GM12878 (cell line): ENCODE results near the gene TTC33. TPM values are rescaled to one million over a fixed set of nuclear protein-coding genes. Genes with fewer than 3 reads are reported as not detected.

Experiments
- ATAC-seq: fragments of 200-7000 bp; cut with Tn5 transposase; 3 replicates; pipeline ENCODE4 v1.9.1; 2020; ENCODE audit warnings: mild to moderate bottlenecking, moderate library complexity
- BruUV-seq: library from RNA; stranded (reverse); fragments of 400-500 nt; replicated peaks from 2 replicates; lab custom pipeline; 2021; lab: Mats Ljungman, UMichigan
- CTCF ChIA-PET: fragments of 300-600 bp; sonication (Branson Sonifier 250); formaldehyde crosslinking; extraction: SDS; loops from one replicate; lab custom pipeline; 2021; ENCODE audit warnings: inconsistent platforms; lab: Yijun Ruan, JAX
- POLR2A ChIA-PET: fragments of 350-600 bp; formaldehyde crosslinking; extraction: SDS; loops from one replicate; lab custom pipeline; 2021; ENCODE audit warnings: inconsistent platforms; lab: Charles Lee
- RAD21 ChIA-PET: fragments of 300-600 bp; sonication (Branson Sonifier 250); formaldehyde crosslinking; loops from one replicate; lab custom pipeline; 2023; ENCODE audit warnings: antibody characterized with exemption; ENCODE audit not compliant: unreplicated experiment; lab: Charles Lee
- SMC1A ChIA-PET: fragments of 300-600 bp; sonication (Branson Sonifier 250); formaldehyde crosslinking; loops from one replicate; lab custom pipeline; 2023; ENCODE audit not compliant: unreplicated experiment, uncharacterized antibody; lab: Charles Lee
- DNase-seq: peaks from one replicate; pipeline ENCODE4 v3.0.0-alpha.2; 2011; ENCODE audit warnings: low read depth, low spot score
- FAIRE-seq: peaks from 3 replicates; lab custom pipeline; 2011; peaks lifted over from hg19 to GRCh38; lab: Jason Lieb, UNC
- H2AFZ ChIP-seq: 2 replicates; pipeline ENCODE4 v1.6.0; 2011; ENCODE audit warnings: low read depth, low read length, control low read depth; ENCODE audit not compliant: control insufficient read depth
- H3K27ac ChIP-seq: 2 replicates; pipeline ENCODE4 v1.5.1; 2011; ENCODE audit warnings: control low read depth; ENCODE audit not compliant: control insufficient read depth, insufficient read depth
- H3K27me3 ChIP-seq, 2 experiments: replicated peaks in 1 of 2; 2 replicates each; pipeline versions ENCODE4 v1.6.0 to v1.6.1; 2011; ENCODE audit warnings: low read length in 1 of 2; ENCODE audit not compliant: control insufficient read depth in 2 of 2, insufficient read depth in 2 of 2
- H3K36me3 ChIP-seq, 2 experiments: 2 replicates each; pipeline ENCODE4 v1.5.1; 2011; ENCODE audit warnings: low read length in 1 of 2; ENCODE audit not compliant: control insufficient read depth in 2 of 2, insufficient read depth in 2 of 2
- H3K4me1 ChIP-seq: 2 replicates; pipeline ENCODE4 v1.6.1; 2011; ENCODE audit warnings: mild to moderate bottlenecking, low read length, moderate library complexity, mixed read lengths; ENCODE audit not compliant: control insufficient read depth, insufficient read depth
- H3K4me2 ChIP-seq: 2 replicates; pipeline ENCODE4 v1.6.0; 2011; ENCODE audit warnings: control low read depth; ENCODE audit not compliant: control insufficient read depth, insufficient read depth
- H3K4me3 ChIP-seq: fragments of 200-600 bp; sonication (generic); 2 replicates; pipeline ENCODE4 v1.5.1; 2016
- H3K79me2 ChIP-seq: 2 replicates; pipeline ENCODE4 v1.6.0; 2011; ENCODE audit warnings: low read length; ENCODE audit not compliant: control insufficient read depth, insufficient read depth
- H3K9ac ChIP-seq: 2 replicates; pipeline ENCODE4 v1.8.0; 2011; ENCODE audit warnings: low read length, control low read depth, mixed read lengths; ENCODE audit not compliant: control insufficient read depth, insufficient read depth
- H3K9me3 ChIP-seq: replicated peaks from 3 replicates; pipeline ENCODE4 v1.5.1; 2011; ENCODE audit warnings: mild to moderate bottlenecking, low read length; ENCODE audit not compliant: control insufficient read depth, insufficient read depth
- H4K20me1 ChIP-seq: 2 replicates; pipeline ENCODE4 v1.6.0; 2011; ENCODE audit not compliant: control insufficient read depth, insufficient read depth
- ATF2 ChIP-seq: IDR thresholded peaks from 2 replicates; pipeline ENCODE4 v1.6.1; 2012; ENCODE audit warnings: low read length, inconsistent platforms
- FOS ChIP-seq: IDR thresholded peaks from 3 replicates; pipeline ENCODE4 v1.6.1; 2011; ENCODE audit warnings: borderline replicate concordance; ENCODE audit not compliant: insufficient read length; ENCODE audit errors: extremely low read depth
- HSF1 ChIP-seq: fragments of 150-350 bp; IDR thresholded peaks from 2 replicates; pipeline ENCODE4 v1.6.1; 2014; ENCODE audit warnings: mild to moderate bottlenecking, low read depth, low read length
- MEF2A ChIP-seq: IDR thresholded peaks from 2 replicates; pipeline ENCODE4 v1.6.1; 2011; ENCODE audit warnings: low read depth, mild to moderate bottlenecking, low read length, moderate library complexity; ENCODE audit not compliant: insufficient read depth
- MEF2B ChIP-seq: fragments of 450-650 bp; IDR thresholded peaks from 2 replicates; pipeline ENCODE4 v1.6.1; 2018; ENCODE audit warnings: mild to moderate bottlenecking, moderate library complexity; ENCODE audit not compliant: partially characterized antibody, poor library complexity, severe bottlenecking
- MTA2 ChIP-seq: fragments of 450-650 bp; IDR thresholded peaks from 2 replicates; pipeline ENCODE4 v1.6.1; 2016; ENCODE audit warnings: low read depth, mild to moderate bottlenecking, moderate library complexity
- MXI1 ChIP-seq: fragments of 150-350 bp; IDR thresholded peaks from 2 replicates; pipeline ENCODE4 v1.6.1; 2011; ENCODE audit warnings: low read depth, mild to moderate bottlenecking, inconsistent platforms, low read length, improper control_type of control experiment
- MYB ChIP-seq: fragments of 150-350 bp; IDR thresholded peaks from 2 replicates; pipeline ENCODE4 v1.6.1; 2014; ENCODE audit warnings: mild to moderate bottlenecking, low read depth, low read length, borderline replicate concordance
- SIN3A ChIP-seq: IDR thresholded peaks from 2 replicates; pipeline ENCODE4 v1.6.1; 2012; ENCODE audit warnings: low read depth, low read length, improper control_type of control experiment
- SIX5 ChIP-seq: IDR thresholded peaks from 2 replicates; pipeline ENCODE4 v1.6.1; 2011; ENCODE audit warnings: mild to moderate bottlenecking, low read depth, low read length, moderate library complexity; ENCODE audit not compliant: severe bottlenecking
- SP1 ChIP-seq: IDR thresholded peaks from one replicate; pipeline ENCODE4 v1.6.1; 2011; ENCODE audit warnings: low read depth, low read length
- TCF12 ChIP-seq: IDR thresholded peaks from 2 replicates; pipeline ENCODE4 v1.6.1; 2011; ENCODE audit warnings: low read depth, mild to moderate bottlenecking, low read length
- TCF7 ChIP-seq: IDR thresholded peaks from 2 replicates; pipeline ENCODE4 v1.6.1; 2014; ENCODE audit warnings: antibody characterized with exemption, borderline replicate concordance
- ZBTB40 ChIP-seq: fragments of 450-650 bp; IDR thresholded peaks from 2 replicates; pipeline ENCODE4 v1.6.1; 2016; ENCODE audit warnings: mild to moderate bottlenecking, moderate library complexity, borderline replicate concordance
- ZNF207 ChIP-seq: fragments of 450-650 bp; IDR thresholded peaks from 2 replicates; pipeline ENCODE4 v1.6.1; 2014; ENCODE audit warnings: antibody characterized with exemption, mild to moderate bottlenecking, borderline replicate concordance
- ZNF217 ChIP-seq: fragments of 450-650 bp; IDR thresholded peaks from 2 replicates; pipeline ENCODE4 v1.6.1; 2017; ENCODE audit warnings: antibody characterized with exemption, mild to moderate bottlenecking
- ZNF24 ChIP-seq: fragments of 450-650 bp; IDR thresholded peaks from 2 replicates; pipeline ENCODE4 v1.6.1; 2017; ENCODE audit warnings: antibody characterized with exemption, mild to moderate bottlenecking
- WGBS: methylation state at CpG from one replicate; pipeline ENCODE4 v1.1.6; 2016; ENCODE audit warnings: low lambda C conversion rate; ENCODE audit not compliant: insufficient replicate concordance, insufficient coverage; ENCODE audit errors: missing lambda C conversion rate; 5-methylcytosine and 5-hydroxymethylcytosine counted together
- in situ Hi-C: fragments of 300-500 bp; cut with MboI; formaldehyde crosslinking; loops from 9 replicates; pipeline ENCODE4 v1.14.3; 2018; ENCODE audit warnings: mixed read lengths
- intact Hi-C: fragments of 100-400 bp; cut with micrococcal nuclease; formaldehyde crosslinking; loops from one replicate; pipeline ENCODE4 v1.14.2; 2022; ENCODE audit not compliant: unreplicated experiment
- polyA plus RNA-seq, 11 experiments: library from polyadenylated mRNA; depleted of rRNA in 4 of 11; unstranded in 6 of 11; stranded (reverse) in 5 of 11; fragments of >200 nt; fragmentation: Nextera tagmentation in 4 of 11; fragmentation: Illumina TruSeq in 1 of 11; extraction: Ambion mirVana in 4 of 11; extraction: Trizol in 1 of 11; gene quantifications; 1 replicate in 1 of 11; 2 replicates in 10 of 11; pipeline versions ENCODE4 v1.2.1 to v1.2.3, GENCODE V29; 2011 to 2016; ENCODE audit warnings: inconsistent platforms in 2 of 11, missing spikeins in 2 of 11, low read depth in 1 of 11
- total RNA-seq, 4 experiments: library from RNA; depleted of rRNA in 3 of 4; stranded (reverse); fragments of >200 nt in 3 of 4; fragmentation: Illumina TruSeq in 1 of 4; extraction: Trizol in 1 of 4; gene quantifications; 2 replicates each; pipeline versions ENCODE4 v1.2.1 to v1.2.3, GENCODE V29; 2013 to 2021

The TTC33 gene
- total and polyA plus RNA-seq, 10 of the 15 experiments (the other 5 are each of a cell fraction or from before 2014, with no cell fraction given), result 7.9 to 22.3 (median 14.6) TPM

GRCh38 chr5:40665635-40666298 is 90.0 kb downstream of the TTC33 start:
- no peaks in the 10 kb centered on the region for H3K4me1 ChIP-seq
- H3K79me2 ChIP-seq, result no peaks in the 10 kb centered on the region
- no peaks in the 10 kb centered on the region for H3K9me3 ChIP-seq
- no peak for TF ChIP-seq ZBTB40
- TF ChIP-seq SIX5, result no peak
- no peak for TF ChIP-seq TCF7
- TF ChIP-seq FOS, result no peak
- no peak for TF ChIP-seq ZNF217
- no peak for TF ChIP-seq ZNF24
- TF ChIP-seq MTA2, result no peak
- TF ChIP-seq ATF2, result no peak
- TF ChIP-seq MEF2B, result no peak
- no peak for TF ChIP-seq HSF1
- TF ChIP-seq ZNF207, result no peak
- TF ChIP-seq SP1, result no peak
- no peak for TF ChIP-seq MYB
- no peak for TF ChIP-seq MEF2A
- no peak for TF ChIP-seq MXI1
- no peak for TF ChIP-seq TCF12
- TF ChIP-seq SIN3A, result no peak
- ChIA-PET RAD21 (interaction anchor here (1.4 kb wide), 1 partner anchor 19 kb away, joined by 3 read pairs; no protein-coding TSS in a partner anchor), SMC1A (interaction anchor here (0.6 to 1.5 kb wide), 3 partner anchors 11 to 20 kb away, joined by 3 to 4 read pairs (median 4); no protein-coding TSS in a partner anchor), POLR2A (interaction anchor here (1.3 kb wide), 1 partner anchor 17 kb away, joined by 3 read pairs; no protein-coding TSS in a partner anchor), CTCF (interaction anchor here (0.5 to 1.1 kb wide), 3 partner anchors 11 to 944 kb away, joined by 3 read pairs; no protein-coding TSS in a partner anchor)
- no TSS peak for BruUV-seq
- no peak overlapping the region for H3K4me3 ChIP-seq
- H3K4me2 ChIP-seq, result no peak overlapping the region
- intact Hi-C loops (no loop called here), in situ Hi-C loops (no loop called here)
- H2AFZ ChIP-seq, result no peak overlapping the region
- ATAC-seq (no peak), FAIRE-seq (no peak), DNase-seq (no peak)
- no peaks in the 10 kb centered on the region for H4K20me1 ChIP-seq
- 65% methylated on average over 3 of the region's 3 CpGs for WGBS
- no peaks in the 10 kb centered on the region; a peak in 1 of 4 replicates for H3K27me3 ChIP-seq
- H3K36me3 ChIP-seq, result no peaks in the 10 kb centered on the region
- H3K9ac ChIP-seq, result no peak overlapping the region
- no peak overlapping the region for H3K27ac ChIP-seq
